Naive thymus-derived CD4-positive, alpha-beta T cell (primary cell): ENCODE measurements around the gene TESK2. TPM values are rescaled to one million over a fixed set of nuclear protein-coding genes. Genes with fewer than 3 reads are reported as not detected.
A peak's percentile ranks its signal among the peaks of the same experiment; 100 is the strongest.
"Not testable (repeated sequence)": the region's sequence is repeated elsewhere in the genome, so short reads cannot be mapped to it uniquely, and the experiment has no call there.

Source experiments
- ATAC-seq: fragments of 150-1000 bp; cut with Tn5 transposase; 2 replicates; pipeline ENCODE4 v1.10.0; 2021; ENCODE audit warnings: mild to moderate bottlenecking, moderate library complexity
- CTCF ChIA-PET: fragments of 350-600 bp; sonication (Branson Sonifier 250); formaldehyde crosslinking; loops from one replicate; lab custom pipeline; 2021; ENCODE audit warnings: antibody characterized with exemption; lab: Charles Lee
- POLR2A ChIA-PET: fragments of 350-600 bp; sonication (Branson Sonifier 250); formaldehyde crosslinking; loops from one replicate; lab custom pipeline; 2021; ENCODE audit warnings: antibody characterized with exemption, inconsistent platforms; lab: Charles Lee
- DNase-seq, 9 donors: peaks; one replicate each; pipeline versions ENCODE4 v3.0.0 to v3.0.0-alpha.2; 2020 to 2022; ENCODE audit warnings: mixed read lengths in 1 of 9
- H3K27ac ChIP-seq: one replicate; pipeline ENCODE4 v1.7.0; 2013; ENCODE audit warnings: mild to moderate bottlenecking, low read depth, low read length, moderate library complexity
- H3K27me3 ChIP-seq, 2 donors: one replicate each; pipeline ENCODE4 v1.7.0; 2013; ENCODE audit warnings: low read length in 2 of 2, mild to moderate bottlenecking in 2 of 2, moderate library complexity in 2 of 2; ENCODE audit not compliant: control insufficient read depth in 2 of 2, insufficient read depth in 2 of 2
- H3K36me3 ChIP-seq, 3 experiments: 1 replicate in 2 of 3; 2 replicates in 1 of 3; pipeline ENCODE4 v1.7.0; 2013; ENCODE audit warnings: low read length in 3 of 3, mild to moderate bottlenecking in 3 of 3, moderate library complexity in 1 of 3; ENCODE audit not compliant: insufficient read depth in 3 of 3, control insufficient read depth in 2 of 3
- H3K4me1 ChIP-seq, 2 donors: one replicate each; pipeline ENCODE4 v1.7.0; 2013; ENCODE audit warnings: low read length in 2 of 2, mild to moderate bottlenecking in 2 of 2, moderate library complexity in 1 of 2; ENCODE audit not compliant: control insufficient read depth in 2 of 2, insufficient read depth in 2 of 2
- H3K4me3 ChIP-seq: 2 replicates; pipeline ENCODE4 v1.7.0; 2013; ENCODE audit warnings: mild to moderate bottlenecking, low read length
- H3K9me3 ChIP-seq, 3 experiments: 1 replicate in 2 of 3; 2 replicates in 1 of 3; pipeline ENCODE4 v1.7.0; 2013; ENCODE audit warnings: low read length in 3 of 3; ENCODE audit not compliant: control insufficient read depth in 2 of 3
- H3K27ac Mint-ChIP-seq, 9 donors: one replicate each; pipeline ENCODE4 v1.8.0; 2020 to 2022; ENCODE audit warnings: mixed read lengths in 9 of 9, mild to moderate bottlenecking in 8 of 9, moderate library complexity in 5 of 9, inconsistent platforms in 2 of 9
- H3K27me3 Mint-ChIP-seq, 5 donors: one replicate each; pipeline ENCODE4 v1.8.0; 2021 to 2022; ENCODE audit warnings: mixed read lengths in 5 of 5, mild to moderate bottlenecking in 1 of 5
- H3K36me3 Mint-ChIP-seq, 5 donors: one replicate each; pipeline ENCODE4 v1.8.0; 2020 to 2022; ENCODE audit warnings: mixed read lengths in 5 of 5, mild to moderate bottlenecking in 3 of 5, inconsistent platforms in 1 of 5
- H3K4me1 Mint-ChIP-seq, 7 donors: one replicate each; pipeline ENCODE4 v1.8.0; 2020 to 2022; ENCODE audit warnings: mixed read lengths in 7 of 7, mild to moderate bottlenecking in 3 of 7, inconsistent platforms in 1 of 7
- H3K4me3 Mint-ChIP-seq, 10 donors: one replicate each; pipeline ENCODE4 v1.8.0; 2020 to 2022; ENCODE audit warnings: mild to moderate bottlenecking in 10 of 10, mixed read lengths in 10 of 10, moderate library complexity in 6 of 10, inconsistent platforms in 2 of 10
- H3K9me3 Mint-ChIP-seq, 11 donors: one replicate each; pipeline ENCODE4 v1.8.0; 2020 to 2022; ENCODE audit warnings: mixed read lengths in 11 of 11, mild to moderate bottlenecking in 4 of 11, inconsistent platforms in 1 of 11, moderate library complexity in 1 of 11
- intact Hi-C, 2 donors: fragments of 100-400 bp; cut with micrococcal nuclease; formaldehyde crosslinking; loops; one replicate each; pipeline ENCODE4 v1.15.1; 2023
- polyA plus RNA-seq, 2 donors: library from polyadenylated mRNA; unstranded; fragments of 300-500 nt; fragmentation: Illumina TruSeq; gene quantifications; one replicate each; pipeline ENCODE4 v1.2.3, GENCODE V29; 2021
- total RNA-seq, 6 experiments: library from RNA in 5 of 6; stranded (reverse) in 5 of 6; gene quantifications; 1 replicate in 5 of 6; 2 replicates in 1 of 6; pipeline ENCODE4 v1.2.3 and lab custom pipeline; 2021 to 2026

The TESK2 gene
- total and polyA plus RNA-seq, 7 experiments from 2014 or later, result 3.3 to 8.9 (median 6.4) TPM

GRCh38 chr1:45526135-45526644, 35.2 kb upstream of the TESK2 start:
- no peak overlapping the region for H3K27ac ChIP-seq
- no peak for ATAC-seq
- H3K4me1 Mint-ChIP-seq, result peaks cover 9 to 31% (median 12%) of the 10 kb centered on the region in 7 donors
- no peak for DNase-seq
- peaks cover 0 to 12% (median 0%) of the 10 kb centered on the region in 5 donors for H3K27me3 Mint-ChIP-seq
- no peaks in the 10 kb centered on the region for H3K27me3 ChIP-seq
- intact Hi-C loops, result no loop called here
- H3K36me3 Mint-ChIP-seq, result peaks cover 0 to 2% (median 0%) of the 10 kb centered on the region in 5 donors
- no peak overlapping the region for H3K4me3 Mint-ChIP-seq
- CTCF ChIA-PET, result no interaction called here
- peaks cover 0 to 4% of the 10 kb centered on the region in 2 donors for H3K4me1 ChIP-seq
- H3K27ac Mint-ChIP-seq, result no peak overlapping the region
- H3K9me3 ChIP-seq, result no peaks in the 10 kb centered on the region
- POLR2A ChIA-PET, result no interaction called here
- H3K4me3 ChIP-seq, result no peak overlapping the region
- H3K36me3 ChIP-seq, result peaks cover 0 to 5% (median 0%) of the 10 kb centered on the region in 3 experiments
- H3K9me3 Mint-ChIP-seq, result no peaks in the 10 kb centered on the region

GRCh38 chr1:45523975-45524374, 33.0 kb upstream of the TESK2 start:
- H3K27me3 Mint-ChIP-seq, result peaks cover 0 to 12% (median 0%) of the 10 kb centered on the region in 5 donors
- POLR2A ChIA-PET, result interaction anchor here (0.7 to 5.2 kb wide), 3 partner anchors 18 to 60 kb away, joined by 3 to 59 read pairs (median 33); partner anchors contain the start of genes AKR1A1 and NASP
- H3K4me3 ChIP-seq, H3K9me3 ChIP-seq, CTCF ChIA-PET, H3K36me3 Mint-ChIP-seq, H3K27ac Mint-ChIP-seq, DNase-seq, H3K9me3 Mint-ChIP-seq, H3K4me3 Mint-ChIP-seq, H3K4me1 ChIP-seq, H3K27ac ChIP-seq, H3K27me3 ChIP-seq, ATAC-seq, H3K36me3 ChIP-seq: not testable (repeated sequence)
- peaks cover 14 to 44% (median 26%) of the 10 kb centered on the region in 7 donors for H3K4me1 Mint-ChIP-seq
- intact Hi-C loops, result loop anchor here in 1 of 2 donors (5.0 kb wide), 1 partner anchor 228 kb away; the partner anchor contains the start of gene IPP

- H3K36me3 Mint-ChIP-seq, ATAC-seq, H3K4me1 ChIP-seq, H3K36me3 ChIP-seq, H3K9me3 Mint-ChIP-seq, CTCF ChIA-PET, DNase-seq, H3K27ac ChIP-seq, H3K9me3 ChIP-seq, H3K4me3 ChIP-seq, H3K27me3 ChIP-seq: not testable (repeated sequence)
- peaks cover 0 to 12% (median 0%) of the 10 kb centered on the region in 5 donors for H3K27me3 Mint-ChIP-seq
- H3K27ac Mint-ChIP-seq, result peak overlapping the region in 2 of 9 donors; percentile 69 to 88
- POLR2A ChIA-PET, result interaction anchor here (0.7 to 5.2 kb wide), 3 partner anchors 19 to 60 kb away, joined by 3 to 59 read pairs (median 33); partner anchors contain the start of genes AKR1A1 and NASP
- H3K4me1 Mint-ChIP-seq, result peaks cover 14 to 49% (median 30%) of the 10 kb centered on the region in 7 donors
- H3K4me3 Mint-ChIP-seq, result peak overlapping the region in 3 of 10 donors; percentile 26 to 99 (median 64)
- intact Hi-C loops, result loop anchor here in 1 of 2 donors (5.0 kb wide), 1 partner anchor 229 kb away; the partner anchor contains the start of gene IPP
Observed at GRCh38 chr1:45523516-45523915, 32.6 kb upstream of the TESK2 start.

- peaks cover 14 to 50% (median 32%) of the 10 kb centered on the region in 7 donors for H3K4me1 Mint-ChIP-seq
- Histone ChIP-seq H3K36me3 (peaks cover 0 to 9% (median 0%) of the 10 kb centered on the region in 3 experiments), H3K27me3 (no peaks in the 10 kb centered on the region), H3K27ac (peak overlapping the region; percentile 87), H3K4me1 (peaks cover 7 to 8% of the 10 kb centered on the region in 2 donors), H3K4me3 (peak overlapping the region; percentile 94), H3K9me3 (no peaks in the 10 kb centered on the region)
- no peaks in the 10 kb centered on the region for H3K9me3 Mint-ChIP-seq
- peak overlapping the region; percentile 83 to 96 (median 91) for H3K27ac Mint-ChIP-seq
- ChIA-PET POLR2A (interaction anchor here (0.6 to 5.2 kb wide), 25 partner anchors 10 to 1310 kb away, joined by 3 to 59 read pairs (median 5); partner anchors contain the start of genes AKR1A1, BTBD19, CCDC163 and GPBP1L1), CTCF (interaction anchor here (0.5 to 1.6 kb wide), 4 partner anchors 10 to 36 kb away, joined by 3 to 6 read pairs (median 4); no protein-coding TSS in a partner anchor)
- peak overlapping the region; percentile 90 to 99 (median 94) for H3K4me3 Mint-ChIP-seq
- ATAC-seq (no peak), DNase-seq (no peak)
- peaks cover 0 to 2% (median 0%) of the 10 kb centered on the region in 5 donors for H3K36me3 Mint-ChIP-seq
- intact Hi-C loops, result loop anchor here (1.0 to 5.0 kb wide), 4 partner anchors 28 to 230 kb away; partner anchors contain the start of genes AKR1A1 (in 1 of the 2), IPP (in 1 of the 2), MUTYH (in 1 of the 2) and TOE1 (in 1 of the 2)
- H3K27me3 Mint-ChIP-seq, result peaks cover 0 to 12% (median 0%) of the 10 kb centered on the region in 5 donors
Observed at GRCh38 chr1:45522324-45523104, 31.6 kb upstream of the TESK2 start.

GRCh38 chr1:45521413-45522323, 30.7 kb upstream of the TESK2 start, which contains the start of gene PRDX1:
PRDX1 (minus strand) TSS chr1:45521884; CDS start chr1:45519043, 2,841 bp downstream.
- Histone ChIP-seq H3K36me3 (peaks cover 0 to 17% (median 0%) of the 10 kb centered on the region in 3 experiments), H3K27ac (peak within 1 kb of the TSS; percentile 87), H3K4me3 (peak within 1 kb of the TSS; percentile 94), H3K9me3 (no peaks in the 10 kb centered on the region), H3K4me1 (peaks cover 7 to 8% of the 10 kb centered on the region in 2 donors), H3K27me3 (no peaks in the 10 kb centered on the region)
- ChIA-PET POLR2A (interaction anchor here (0.6 to 5.2 kb wide), 30 partner anchors 10 to 1309 kb away, joined by 3 to 59 read pairs (median 5); partner anchors contain the start of genes AKR1A1, BTBD19, CCDC163 and GPBP1L1), CTCF (interaction anchor here (0.5 to 1.6 kb wide), 6 partner anchors 9 to 37 kb away, joined by 3 to 6 read pairs (median 4); no protein-coding TSS in a partner anchor)
- peak; percentile 91 to 99 (median 93) for DNase-seq
- peaks cover 0 to 12% (median 0%) of the 10 kb centered on the region in 5 donors for H3K27me3 Mint-ChIP-seq
- peak within 1 kb of the TSS; percentile 90 to 99 (median 94) for H3K4me3 Mint-ChIP-seq
- peaks cover 0 to 3% (median 0%) of the 10 kb centered on the region in 5 donors for H3K36me3 Mint-ChIP-seq
- intact Hi-C loops, result loop anchor here (1.0 to 5.0 kb wide), 11 partner anchors 21 to 231 kb away; partner anchors contain the start of genes CCDC163 (in 2 of the 2), MMACHC (in 2 of the 2), AKR1A1 (in 1 of the 2) and GPBP1L1 (in 1 of the 2)
- no peaks in the 10 kb centered on the region for H3K9me3 Mint-ChIP-seq
- peak; percentile 95 for ATAC-seq
- H3K27ac Mint-ChIP-seq, result peak within 1 kb of the TSS; percentile 83 to 96 (median 91)
- peaks cover 14 to 56% (median 32%) of the 10 kb centered on the region in 7 donors for H3K4me1 Mint-ChIP-seq
